Activated naive CD8-positive, alpha-beta T cell treated with anti-CD3 and anti-CD28 coated beads, Interleukin-2, amount 10 ng/mL, durations not matched to agents 7 days and 5 days (primary cell): Measurements from ENCODE around the gene PRDM12. TPM values are rescaled to one million over a fixed set of nuclear protein-coding genes. Genes with fewer than 3 reads are reported as not detected.

Experiments used
- ATAC-seq: fragments of 150-1000 bp; cut with Tn5 transposase; one replicate; pipeline ENCODE4 v1.10.0; 2021; ENCODE audit warnings: low read depth, moderate library complexity
- POLR2A ChIA-PET: fragments of 350-600 bp; sonication (Branson Sonifier 250); formaldehyde crosslinking; loops from one replicate; lab custom pipeline; 2021; ENCODE audit warnings: antibody characterized with exemption; lab: Charles Lee
- DNase-seq: peaks from one replicate; pipeline ENCODE4 v3.0.0; 2021
- H3K27ac Mint-ChIP-seq: one replicate; pipeline ENCODE4 v1.8.0; 2022; ENCODE audit warnings: mild to moderate bottlenecking, mixed read lengths
- H3K27me3 Mint-ChIP-seq: one replicate; pipeline ENCODE4 v1.8.0; 2022; ENCODE audit warnings: mild to moderate bottlenecking, moderate library complexity, mixed read lengths
- H3K36me3 Mint-ChIP-seq: one replicate; pipeline ENCODE4 v1.8.0; 2021; ENCODE audit warnings: mild to moderate bottlenecking, mixed read lengths
- H3K4me1 Mint-ChIP-seq: one replicate; pipeline ENCODE4 v1.8.0; 2021; ENCODE audit warnings: mixed read lengths
- H3K4me3 Mint-ChIP-seq: one replicate; pipeline ENCODE4 v1.8.0; 2022; ENCODE audit warnings: mild to moderate bottlenecking, moderate library complexity, mixed read lengths
- H3K9me3 Mint-ChIP-seq: one replicate; pipeline ENCODE4 v1.8.0; 2021; ENCODE audit warnings: mixed read lengths
- total RNA-seq, 2 experiments: library from RNA; stranded (reverse); gene quantifications; one replicate each; pipeline ENCODE4 v1.2.3, GENCODE V29; 2021

Gene PRDM12
- total RNA-seq, 2 experiments from 2014 or later: 0.17 TPM; not detected in 1

DNA sequence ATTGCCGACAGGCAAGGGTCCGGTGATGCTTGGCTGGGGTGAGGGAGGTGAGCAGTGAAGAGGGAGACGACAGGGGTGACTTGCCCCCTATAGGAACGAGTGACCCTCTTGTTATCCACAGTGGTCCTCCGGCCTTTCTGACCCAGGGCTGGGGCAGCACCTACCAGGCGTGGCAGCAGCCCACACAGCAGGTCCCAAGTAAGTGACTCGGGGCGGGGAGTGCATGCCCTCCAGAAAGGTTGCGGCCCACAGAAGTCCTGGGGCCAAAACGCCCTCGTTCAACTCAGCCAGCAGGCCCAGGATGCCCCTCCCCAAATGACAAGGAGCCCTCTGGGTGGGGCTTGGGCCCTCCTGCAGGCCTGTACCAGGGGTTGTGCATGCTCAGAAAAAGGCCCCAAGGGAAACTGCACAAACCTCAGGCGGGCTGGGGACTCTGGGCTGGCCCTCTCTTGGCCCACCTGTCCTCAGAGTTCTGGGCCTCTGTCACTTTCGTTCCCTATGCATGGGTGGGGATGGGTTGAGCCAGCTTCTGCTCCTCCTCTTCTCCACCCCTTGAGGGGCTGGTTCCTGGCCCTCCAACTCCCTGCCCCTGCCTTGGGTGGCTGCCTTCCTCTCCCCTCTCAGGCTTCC lies 32.2 kb upstream of the PRDM12 start:
- no peak overlapping the region for H3K27ac Mint-ChIP-seq
- DNase-seq: no peak
- H3K4me3 Mint-ChIP-seq: no peak overlapping the region
- H3K36me3 Mint-ChIP-seq: peaks cover 2% of the 10 kb centered on the region
- POLR2A ChIA-PET: no interaction called here
- H3K27me3 Mint-ChIP-seq: no peaks in the 10 kb centered on the region
- H3K4me1 Mint-ChIP-seq: no peaks in the 10 kb centered on the region
- no peaks in the 10 kb centered on the region for H3K9me3 Mint-ChIP-seq
- no peak for ATAC-seq

DNA sequence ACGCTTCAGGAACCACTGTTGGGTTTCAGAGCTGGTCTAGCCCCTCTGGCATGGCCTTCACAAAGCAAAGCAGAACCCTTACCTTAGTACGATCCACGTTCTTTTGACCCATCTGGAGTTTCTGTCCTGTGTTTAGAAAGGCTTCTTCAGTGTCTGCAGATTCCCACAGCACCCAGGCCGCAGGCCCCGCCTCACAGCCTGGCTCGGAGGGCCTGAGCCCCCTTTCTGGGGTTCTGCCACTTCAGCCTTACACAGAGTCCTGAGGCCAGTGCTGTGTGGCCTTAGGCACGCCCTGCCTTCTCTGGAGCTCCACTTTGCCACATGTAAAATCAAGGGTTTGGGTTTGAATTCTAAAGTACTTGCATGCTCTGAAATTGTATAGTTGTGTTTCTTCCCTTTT lies 31.6 kb upstream of the PRDM12 start:
- POLR2A ChIA-PET: no interaction called here
- Mint-ChIP-seq H3K4me1 (no peaks in the 10 kb centered on the region), H3K9me3 (no peaks in the 10 kb centered on the region), H3K4me3 (no peak overlapping the region), H3K27ac (no peak overlapping the region), H3K36me3 (no peaks in the 10 kb centered on the region), H3K27me3 (no peaks in the 10 kb centered on the region)
- DNase-seq (no peak), ATAC-seq (no peak)

DNA sequence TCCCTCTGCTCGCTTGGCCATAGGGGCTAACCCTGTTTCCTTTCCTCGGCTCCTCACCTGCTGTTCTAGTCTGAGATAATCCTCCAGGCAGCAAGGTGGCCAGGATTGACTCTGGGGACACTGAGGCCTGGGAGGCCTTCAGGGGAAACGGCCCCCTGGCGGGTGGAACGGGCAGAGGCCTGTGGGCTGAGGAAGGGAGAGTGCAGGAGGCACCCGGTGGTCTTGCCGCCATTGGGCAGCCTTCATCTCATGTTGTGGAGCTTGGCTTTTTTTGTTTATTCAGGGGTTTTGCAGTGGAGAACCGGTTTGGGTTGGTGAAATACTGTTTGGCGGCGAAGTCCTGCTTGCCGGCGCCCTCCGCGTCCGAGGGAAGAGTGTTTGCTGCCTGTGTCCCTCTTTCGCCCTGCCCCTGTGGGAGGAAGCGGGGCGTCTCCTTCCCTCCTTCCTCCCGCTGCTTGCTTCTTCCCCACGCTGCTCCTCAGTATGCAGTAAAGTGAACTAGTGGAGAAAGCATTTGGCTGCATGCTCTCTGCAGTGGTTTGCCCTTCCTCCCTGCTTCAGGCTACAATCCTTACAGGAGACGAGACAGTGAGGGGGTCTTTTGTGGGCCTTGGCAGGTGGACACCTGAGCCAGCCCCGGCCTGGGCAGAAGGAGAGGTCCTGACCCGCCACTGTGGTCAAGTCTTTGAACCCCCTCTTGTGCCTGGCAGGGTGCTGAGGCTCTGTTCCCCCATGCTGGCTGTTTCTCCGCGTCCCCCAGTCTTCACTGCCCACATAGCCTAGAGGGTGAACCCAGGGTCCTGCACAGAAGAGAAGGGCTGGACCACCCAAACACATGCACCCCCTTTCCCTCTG lies 30.8 kb upstream of the PRDM12 start:
- ATAC-seq (no peak), DNase-seq (no peak)
- Mint-ChIP-seq H3K9me3 (no peaks in the 10 kb centered on the region), H3K36me3 (no peaks in the 10 kb centered on the region), H3K27me3 (no peaks in the 10 kb centered on the region), H3K27ac (no peak overlapping the region), H3K4me3 (no peak overlapping the region), H3K4me1 (no peaks in the 10 kb centered on the region)
- POLR2A ChIA-PET: no interaction called here

DNA sequence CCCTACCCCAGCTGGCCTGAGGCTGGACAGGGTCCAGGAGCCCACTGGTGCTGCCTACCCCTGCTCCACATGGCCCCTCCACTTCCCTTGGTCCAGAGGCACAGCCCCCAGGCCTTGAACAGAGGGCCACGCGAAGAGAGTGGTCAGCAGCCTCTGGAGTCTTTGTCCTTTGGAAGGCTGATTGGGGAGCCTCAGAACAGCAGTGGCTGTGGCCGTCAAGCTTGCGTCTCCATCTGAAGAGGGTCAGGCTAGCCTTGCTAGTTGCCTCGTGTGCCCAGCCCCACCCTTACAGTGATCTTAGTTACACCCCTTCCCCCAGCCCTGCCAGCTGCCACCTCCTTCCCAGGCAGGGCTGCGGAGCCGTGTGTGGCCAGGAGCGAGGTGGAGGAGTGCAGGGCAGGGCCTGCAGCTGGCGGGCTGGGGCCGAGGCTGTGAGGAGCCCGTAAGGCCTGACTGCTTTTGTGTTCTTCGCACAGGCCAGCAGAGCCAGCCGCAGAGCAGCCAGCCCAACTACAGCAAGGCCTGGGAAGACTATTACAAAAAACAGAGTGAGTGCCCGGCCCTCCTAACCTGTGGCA lies 30.1 kb upstream of the PRDM12 start:
- POLR2A ChIA-PET: no interaction called here
- Mint-ChIP-seq H3K9me3 (no peaks in the 10 kb centered on the region), H3K36me3 (no peaks in the 10 kb centered on the region), H3K4me3 (no peak overlapping the region), H3K4me1 (no peaks in the 10 kb centered on the region), H3K27me3 (no peaks in the 10 kb centered on the region), H3K27ac (no peak overlapping the region)
- ATAC-seq: no peak
- DNase-seq: no peak

DNA sequence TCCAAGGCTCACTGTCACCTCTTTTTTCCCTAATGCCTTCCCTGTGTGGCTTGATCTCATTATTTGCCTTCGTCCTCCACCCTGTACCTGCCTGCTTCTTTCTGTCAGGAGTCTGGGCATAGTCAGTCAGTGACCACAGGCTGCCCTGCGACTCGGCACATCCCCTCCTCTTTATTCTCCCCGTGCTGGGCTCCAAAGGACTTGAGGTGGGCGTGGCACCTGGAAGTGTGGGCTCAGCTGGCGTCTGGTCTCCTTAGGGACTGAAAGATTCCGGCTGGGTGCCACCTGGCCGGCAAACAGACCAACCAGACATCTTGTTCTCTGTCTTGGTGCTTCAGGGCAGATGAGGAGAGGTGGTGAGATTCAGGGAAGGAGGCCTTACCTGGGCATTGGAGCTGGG lies 29.6 kb upstream of the PRDM12 start:
- ATAC-seq (no peak), DNase-seq (no peak)
- no peak overlapping the region for H3K4me3 Mint-ChIP-seq
- POLR2A ChIA-PET: no interaction called here
- no peaks in the 10 kb centered on the region for H3K9me3 Mint-ChIP-seq
- H3K36me3 Mint-ChIP-seq: no peaks in the 10 kb centered on the region
- no peaks in the 10 kb centered on the region for H3K27me3 Mint-ChIP-seq
- H3K27ac Mint-ChIP-seq: no peak overlapping the region
- no peaks in the 10 kb centered on the region for H3K4me1 Mint-ChIP-seq

DNA sequence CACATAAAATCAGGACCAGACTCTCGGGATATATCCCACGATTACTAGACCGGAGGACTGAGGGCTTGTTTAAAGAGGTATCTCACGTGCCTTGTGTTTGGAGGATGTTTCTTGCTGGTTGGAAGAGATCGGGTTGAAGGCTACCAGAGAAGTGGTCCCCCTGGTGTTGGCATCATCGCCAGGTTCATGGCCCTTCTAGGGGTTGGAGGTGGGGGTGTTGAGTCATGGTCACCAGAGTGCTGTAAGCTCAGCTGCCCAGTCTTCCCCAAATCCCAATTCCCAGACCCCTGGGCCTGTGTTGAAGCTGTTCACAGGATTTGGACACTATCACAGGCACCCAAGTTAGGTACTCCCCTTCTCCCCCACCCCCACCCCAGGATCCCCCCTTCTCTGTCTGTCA lies 29.1 kb upstream of the PRDM12 start:
- H3K36me3 Mint-ChIP-seq: no peaks in the 10 kb centered on the region
- ATAC-seq (no peak), DNase-seq (no peak)
- POLR2A ChIA-PET: no interaction called here
- no peaks in the 10 kb centered on the region for H3K4me1 Mint-ChIP-seq
- no peak overlapping the region for H3K27ac Mint-ChIP-seq
- H3K4me3 Mint-ChIP-seq: no peak overlapping the region
- H3K27me3 Mint-ChIP-seq: no peaks in the 10 kb centered on the region
- no peaks in the 10 kb centered on the region for H3K9me3 Mint-ChIP-seq

DNA sequence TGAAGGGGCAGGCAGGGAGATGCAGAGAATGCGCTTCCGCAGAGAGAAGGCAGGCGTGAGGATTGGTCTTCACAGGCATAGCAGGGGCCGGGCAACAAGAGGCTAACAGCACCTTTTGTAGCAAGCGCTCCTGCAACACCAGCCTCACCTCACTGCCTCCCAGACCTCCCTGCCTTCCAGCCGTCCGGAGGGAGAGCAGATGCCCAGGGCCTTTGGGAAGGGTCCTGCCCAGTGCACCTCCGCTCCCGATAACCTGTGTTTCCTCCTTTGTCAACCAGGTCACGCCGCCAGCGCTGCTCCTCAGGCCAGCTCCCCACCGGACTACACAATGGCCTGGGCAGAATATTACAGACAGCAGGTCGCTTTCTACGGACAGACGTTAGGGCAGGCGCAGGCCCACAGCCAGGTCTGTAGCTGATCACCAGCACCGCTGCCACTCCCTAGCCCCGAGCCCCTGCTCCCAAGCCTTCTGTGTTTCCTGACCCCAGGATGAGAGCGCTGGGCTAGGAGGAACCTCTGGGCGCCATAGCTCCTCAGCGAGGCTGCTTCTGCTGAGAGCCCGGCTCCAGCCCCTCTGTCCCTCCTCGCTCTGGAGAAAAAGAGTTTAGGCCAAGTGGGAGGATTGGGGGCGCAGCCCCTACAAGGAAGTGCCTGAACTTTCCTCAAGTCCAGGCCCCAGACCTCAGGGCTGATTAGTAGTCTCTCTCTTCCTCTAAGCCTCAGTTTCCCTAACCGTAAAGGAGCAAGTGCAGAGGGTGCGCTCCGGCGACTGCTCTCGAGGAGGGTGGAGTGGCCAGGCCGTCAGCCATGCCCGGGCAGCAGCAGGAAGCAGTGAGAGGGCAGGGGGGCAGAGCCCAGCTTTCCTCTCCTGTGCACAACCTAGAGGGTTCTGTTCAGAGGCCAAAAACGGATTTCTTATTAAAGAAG lies 28.4 kb upstream of the PRDM12 start:
- ATAC-seq: no peak
- Mint-ChIP-seq H3K9me3 (no peaks in the 10 kb centered on the region), H3K27me3 (no peaks in the 10 kb centered on the region), H3K4me3 (no peak overlapping the region), H3K27ac (no peak overlapping the region), H3K4me1 (no peaks in the 10 kb centered on the region), H3K36me3 (no peaks in the 10 kb centered on the region)
- POLR2A ChIA-PET: no interaction called here
- DNase-seq: no peak

DNA sequence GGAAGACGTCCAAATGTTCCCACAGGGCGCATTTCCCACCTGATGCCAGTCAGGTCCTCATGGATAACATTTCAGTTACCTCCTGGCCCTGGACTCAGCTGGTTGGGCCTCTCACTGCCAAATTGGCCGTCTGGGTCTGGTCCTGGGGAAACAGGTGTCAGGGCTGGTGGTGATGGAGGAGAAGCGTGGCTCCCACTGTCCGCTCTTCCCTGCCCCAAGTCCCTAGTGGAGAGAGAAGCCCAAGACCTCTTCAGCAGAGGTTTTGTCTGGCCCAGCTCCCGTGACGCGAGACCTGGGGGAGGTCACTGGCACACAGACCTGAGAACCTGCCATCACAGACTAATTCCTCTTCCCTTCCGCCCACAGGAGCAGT lies 27.8 kb upstream of the PRDM12 start:
- POLR2A ChIA-PET: interaction anchor here (0.6 kb wide), 1 partner anchor 164 kb away, joined by 3 read pairs; no protein-coding TSS in a partner anchor
- H3K4me3 Mint-ChIP-seq: no peak overlapping the region
- no peaks in the 10 kb centered on the region for H3K9me3 Mint-ChIP-seq
- H3K27me3 Mint-ChIP-seq: no peaks in the 10 kb centered on the region
- ATAC-seq (no peak), DNase-seq (no peak)
- H3K4me1 Mint-ChIP-seq: no peaks in the 10 kb centered on the region
- no peak overlapping the region for H3K27ac Mint-ChIP-seq
- no peaks in the 10 kb centered on the region for H3K36me3 Mint-ChIP-seq

DNA sequence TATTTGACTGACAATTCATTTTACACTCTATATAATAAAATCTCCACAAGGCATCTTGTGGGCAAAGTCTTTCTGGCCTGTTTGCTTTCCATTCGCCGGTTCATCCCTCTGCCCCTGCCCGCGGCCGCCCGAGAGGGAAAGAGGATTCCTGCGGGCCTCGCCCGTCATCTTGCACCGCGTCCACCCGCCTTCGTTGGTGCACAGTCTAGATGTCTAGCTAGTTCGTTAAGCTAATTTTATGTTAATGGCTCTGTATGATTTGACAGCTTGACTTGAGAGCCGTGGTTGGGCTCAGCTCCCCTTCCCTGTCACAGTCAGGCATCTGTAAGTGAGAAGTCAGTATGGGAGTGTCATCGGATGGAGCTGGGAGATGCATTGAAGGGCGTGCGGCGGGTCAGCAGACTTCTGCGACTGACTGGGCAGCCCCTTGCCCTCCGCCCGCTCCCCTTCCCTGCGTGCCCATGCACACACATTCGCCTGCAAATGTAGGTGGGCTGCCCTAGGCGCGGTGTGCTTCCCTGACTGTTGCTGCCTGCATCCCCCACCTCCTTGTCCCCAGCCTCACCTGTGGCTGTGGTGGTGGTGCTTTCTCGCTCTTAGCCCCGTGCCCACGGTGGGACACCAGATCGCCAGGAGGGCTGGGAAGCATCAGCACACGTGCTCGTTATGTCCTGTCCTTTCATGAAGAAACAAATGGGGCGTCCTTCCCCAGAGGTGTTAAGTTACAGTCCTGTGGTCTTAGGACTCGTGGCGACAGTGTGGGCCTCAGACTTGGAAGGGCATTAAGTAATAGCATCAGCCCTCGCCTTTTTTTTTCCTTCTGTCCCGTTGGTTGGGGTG lies 25.9 kb upstream of the PRDM12 start:
- H3K27me3 Mint-ChIP-seq: no peaks in the 10 kb centered on the region
- ATAC-seq: no peak

DNA sequence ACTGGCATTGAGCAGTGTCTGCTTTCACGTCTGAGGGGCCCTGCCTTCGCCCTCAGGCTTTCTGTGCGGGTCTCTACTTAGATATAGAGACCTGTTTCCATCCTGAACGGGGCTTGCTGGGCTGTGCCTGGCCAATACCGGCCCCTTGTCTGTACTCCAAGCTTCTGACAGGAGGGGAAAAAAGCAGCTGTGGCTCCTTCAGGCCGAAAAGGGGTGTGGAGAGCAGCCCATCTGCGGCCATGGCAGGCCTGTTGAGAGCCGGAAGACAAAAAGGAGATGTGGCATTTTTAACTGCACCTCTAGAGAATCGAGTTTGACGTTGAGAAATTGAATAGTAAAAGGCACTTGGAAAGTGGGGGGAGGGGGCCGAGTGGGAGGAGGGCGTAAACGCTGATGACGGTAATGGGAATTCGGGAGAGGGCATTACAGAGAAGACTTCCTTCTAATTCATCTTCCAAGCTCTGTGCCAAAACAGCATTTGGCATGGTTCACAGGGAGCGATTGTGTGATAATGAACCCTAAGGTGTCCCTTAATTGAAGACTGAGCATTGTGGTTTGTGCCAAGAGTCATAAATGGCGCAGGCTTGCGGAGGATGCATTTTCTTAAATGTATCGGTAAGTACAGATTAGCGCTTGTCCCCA lies 25.1 kb upstream of the PRDM12 start:
- Mint-ChIP-seq H3K4me1 (no peaks in the 10 kb centered on the region), H3K27me3 (no peaks in the 10 kb centered on the region), H3K36me3 (no peaks in the 10 kb centered on the region), H3K4me3 (no peak overlapping the region), H3K27ac (no peak overlapping the region), H3K9me3 (no peaks in the 10 kb centered on the region)
- no peak for ATAC-seq
- no peak for DNase-seq
- POLR2A ChIA-PET: no interaction called here

More for the DNA sequence above, 25.9 kb upstream of the PRDM12 start:
- POLR2A ChIA-PET: no interaction called here
- Mint-ChIP-seq H3K36me3 (no peaks in the 10 kb centered on the region), H3K4me1 (no peaks in the 10 kb centered on the region), H3K27ac (no peak overlapping the region), H3K9me3 (no peaks in the 10 kb centered on the region), H3K4me3 (no peak overlapping the region)
- DNase-seq: no peak

DNA sequence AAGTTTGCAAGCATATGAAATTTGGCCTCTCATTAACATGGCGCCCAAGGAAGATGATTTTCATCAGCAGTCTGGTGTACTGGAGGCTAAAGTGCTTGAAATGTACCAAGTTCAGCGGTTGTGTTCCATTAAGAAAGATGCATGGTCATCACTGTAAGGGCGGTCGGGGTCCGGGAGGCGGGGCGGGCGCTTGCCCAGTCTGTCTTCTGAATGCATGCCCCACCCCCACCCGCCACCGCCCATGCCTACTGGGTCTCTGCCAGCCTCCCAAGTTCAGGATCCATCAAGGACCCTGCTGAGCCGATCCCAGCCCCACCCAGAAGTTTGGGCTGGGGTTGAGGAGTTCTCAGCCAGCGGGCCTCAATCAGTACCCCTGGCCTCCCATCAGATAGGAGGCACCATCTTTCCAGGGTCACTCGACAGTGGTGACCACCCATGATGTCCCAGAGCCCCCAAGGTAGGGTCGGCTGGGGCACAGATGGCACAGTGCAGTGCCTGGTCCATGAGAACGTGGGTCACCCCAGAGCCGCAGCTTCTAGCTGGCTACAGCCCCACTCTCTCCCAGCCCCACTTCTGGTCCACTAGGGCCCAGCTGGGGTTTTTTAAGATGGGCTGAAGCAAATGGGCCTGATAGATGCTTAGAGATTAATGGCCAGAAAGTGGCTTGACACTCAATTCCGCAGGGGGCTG lies 24.4 kb upstream of the PRDM12 start:
- no peak overlapping the region for H3K27ac Mint-ChIP-seq
- no peaks in the 10 kb centered on the region for H3K4me1 Mint-ChIP-seq
- DNase-seq: no peak
- no peaks in the 10 kb centered on the region for H3K27me3 Mint-ChIP-seq
- no peaks in the 10 kb centered on the region for H3K9me3 Mint-ChIP-seq
- POLR2A ChIA-PET: no interaction called here
- no peak overlapping the region for H3K4me3 Mint-ChIP-seq
- no peaks in the 10 kb centered on the region for H3K36me3 Mint-ChIP-seq
- ATAC-seq: no peak

DNA sequence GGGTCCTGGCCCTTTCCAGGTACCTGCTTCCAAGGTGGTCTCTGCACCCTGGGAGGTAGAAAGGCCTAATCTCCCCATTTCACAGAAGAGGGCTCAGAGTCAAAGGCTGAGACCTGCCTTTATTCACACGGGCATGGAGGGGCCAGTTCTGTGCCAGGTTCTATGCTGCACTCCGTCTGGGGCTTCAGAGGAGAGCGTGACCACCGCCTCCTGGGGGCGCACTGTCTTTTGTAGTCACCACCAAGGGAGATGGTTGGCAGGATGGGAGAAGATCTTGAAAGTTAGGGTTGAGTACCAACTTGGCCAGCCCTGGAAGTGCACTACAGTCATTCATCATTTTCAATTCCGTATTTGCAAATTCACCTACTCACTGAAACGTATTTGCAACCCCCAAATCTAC lies 23.7 kb upstream of the PRDM12 start:
- H3K27ac Mint-ChIP-seq: no peak overlapping the region

More for the DNA sequence above, 23.7 kb upstream of the PRDM12 start:
- ATAC-seq (no peak), DNase-seq (no peak)
- H3K9me3 Mint-ChIP-seq: no peaks in the 10 kb centered on the region
- no peaks in the 10 kb centered on the region for H3K4me1 Mint-ChIP-seq
- no peaks in the 10 kb centered on the region for H3K36me3 Mint-ChIP-seq
- no peaks in the 10 kb centered on the region for H3K27me3 Mint-ChIP-seq
- no peak overlapping the region for H3K4me3 Mint-ChIP-seq
- POLR2A ChIA-PET: no interaction called here
